LHCN-M2 (cell line): Measurements from ENCODE around the gene PDPR. TPM values are rescaled to one million over a fixed set of nuclear protein-coding genes. Genes with fewer than 3 reads are reported as not detected.

Experiments
- total RNA-seq: library from RNA; depleted of rRNA; stranded (reverse); fragments of >200 nt; gene quantifications from 2 replicates; pipeline ENCODE4 v1.2.3, GENCODE V29; 2014; rRNA removed

The PDPR gene
- total RNA-seq, 1 experiment from 2014 or later, result 12.7 TPM

Other genes with a start within 250 kb of the PDPR start
- 0.17 and 0.32 TPM in 2 replicates for gene CLEC18A, start 163.0 kb upstream of the PDPR start, total RNA-seq
- gene CLEC18C, start 59.5 kb downstream of the PDPR start, total RNA-seq, result 0.06 and 0.32 TPM in 2 replicates
- gene EXOSC6, start 137.6 kb downstream of the PDPR start, total RNA-seq, result 31.3 and 33.4 TPM in 2 replicates
- gene AARS1, start 175.2 kb downstream of the PDPR start, total RNA-seq, result 50.8 and 54.3 TPM in 2 replicates
- 27.0 and 28.1 TPM in 2 replicates for gene DDX19B, start 184.9 kb downstream of the PDPR start, total RNA-seq
- gene DDX19A, start 232.6 kb downstream of the PDPR start, total RNA-seq, result 38.2 and 50.7 TPM in 2 replicates